HEK293T (cell line): ENCODE measurements around the gene PTH2.

Experiments
- ARNT ChIP-seq: fragments of 450-650 bp; IDR thresholded peaks from 2 replicates; pipeline ENCODE4 v1.6.1; 2017; ENCODE audit warnings: mild to moderate bottlenecking
- FOXA1 ChIP-seq: fragments of 450-650 bp; IDR thresholded peaks from 2 replicates; pipeline ENCODE4 v1.6.1; 2016; ENCODE audit warnings: mild to moderate bottlenecking
- HDGF ChIP-seq: fragments of 450-650 bp; IDR thresholded peaks from 2 replicates; pipeline ENCODE4 v1.6.1; 2017; ENCODE audit warnings: antibody characterized with exemption, borderline replicate concordance
- PKNOX1 ChIP-seq: fragments of 450-650 bp; IDR thresholded peaks from 2 replicates; pipeline ENCODE4 v1.6.1; 2016
- SP1 ChIP-seq: fragments of 450-650 bp; IDR thresholded peaks from 2 replicates; pipeline ENCODE4 v1.6.1; 2017
- TARDBP ChIP-seq: fragments of 450-650 bp; IDR thresholded peaks from 2 replicates; pipeline ENCODE4 v1.6.1; 2016
- ZNF384 ChIP-seq: fragments of 450-650 bp; IDR thresholded peaks from 2 replicates; pipeline ENCODE4 v1.6.1; 2016

GRCh38 chr19:49447485-49448431, 24.5 kb upstream of the PTH2 start:
- TF ChIP-seq ARNT, result no peak
- no peak for TF ChIP-seq PKNOX1
- TF ChIP-seq FOXA1, result no peak
- no peak for TF ChIP-seq TARDBP
- no peak for TF ChIP-seq HDGF
- TF ChIP-seq ZNF384, result no peak
- TF ChIP-seq SP1, result no peak
